Islet precursor cell (in vitro differentiated cells): ENCODE measurements around the gene AGAP3.

Experiments
- DNase-seq: peaks from one replicate; pipeline ENCODE4 v3.0.0-alpha.2; 2018

Gene AGAP3

DNA sequence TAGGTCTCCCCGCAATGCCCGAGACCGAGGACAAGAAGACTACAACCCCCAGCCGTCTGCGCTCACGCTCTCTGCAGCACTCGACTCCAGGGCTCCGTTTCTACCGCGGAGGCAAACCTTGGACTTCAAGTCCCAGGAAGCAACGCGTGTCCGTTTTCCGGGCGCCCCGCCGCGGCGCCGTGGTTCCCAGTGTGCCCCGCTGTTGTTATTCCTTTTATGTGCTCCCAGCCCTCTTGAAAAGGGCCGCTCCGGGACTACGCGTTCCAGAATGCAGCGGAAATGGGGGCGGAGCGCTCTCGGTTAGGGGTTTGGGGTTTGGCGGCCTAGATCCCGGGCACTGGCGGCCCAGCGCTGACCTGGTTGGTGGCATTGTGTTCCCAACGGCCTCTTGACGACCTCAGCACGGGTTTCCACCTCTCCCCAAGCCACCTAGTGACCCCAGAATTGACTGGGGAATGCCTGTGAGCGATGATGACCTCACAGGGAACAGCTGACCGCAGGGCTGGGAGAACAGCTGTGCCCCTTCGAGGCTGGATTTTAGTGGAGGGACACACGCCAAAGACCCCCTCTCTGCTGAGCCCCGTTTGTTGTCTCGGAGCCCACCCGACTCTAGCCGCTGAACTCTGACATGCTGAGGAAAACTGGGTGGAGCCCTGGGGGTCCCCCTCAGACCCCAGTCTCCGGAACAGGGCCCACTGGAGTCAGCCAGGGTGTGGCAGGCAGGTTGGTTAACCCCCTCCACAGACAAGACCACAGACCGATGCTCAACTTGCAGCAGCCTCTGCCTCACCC is 28.1 kb upstream of the AGAP3 start:
- DNase-seq: peak; percentile 100

- no peak for DNase-seq
Observed at GRCh38 chr7:151058781-151059366, 27.4 kb upstream of the AGAP3 start.

DNA sequence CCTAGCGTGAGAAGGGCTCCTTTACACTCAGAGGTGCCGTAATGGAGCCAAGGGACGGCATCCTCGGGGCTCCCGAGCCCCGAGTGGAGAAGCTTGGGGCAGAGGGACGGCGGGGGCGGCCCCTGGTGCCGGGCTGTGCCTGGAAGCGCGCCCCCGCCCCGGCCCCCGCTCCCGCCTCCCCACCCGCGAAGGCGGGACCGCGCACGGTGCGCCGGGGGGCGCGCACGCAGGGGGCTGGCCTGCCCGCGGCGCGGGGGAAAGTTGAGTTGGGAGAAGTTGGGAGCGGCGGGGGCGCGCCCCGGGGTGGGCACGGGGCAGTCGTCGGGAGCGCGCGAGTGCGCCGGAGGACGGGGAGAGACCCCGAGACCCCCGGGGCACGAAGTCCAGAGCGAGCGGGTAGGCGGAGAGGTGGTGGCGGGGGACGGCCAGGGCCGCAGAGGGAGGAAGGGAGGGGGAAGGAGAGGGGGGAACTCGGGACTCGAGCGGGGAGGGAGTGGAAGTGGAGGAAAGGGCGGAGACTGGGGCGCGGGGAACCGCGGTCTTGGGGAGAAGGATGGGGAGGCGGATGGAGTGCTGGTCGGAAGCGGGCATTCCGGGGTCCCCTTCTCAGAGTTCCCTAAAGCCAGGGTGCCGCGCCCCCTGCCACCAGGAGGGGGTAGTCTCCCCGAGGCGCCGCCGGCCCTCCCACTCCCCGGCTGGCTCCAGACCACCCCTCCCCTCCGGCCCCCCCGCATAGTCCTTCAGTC is 26.7 kb upstream of the AGAP3 start, which contains the start of gene SLC4A2:
Gene SLC4A2, plus strand, starts transcription at position 223 of the 746 bp plus-strand sequence. CDS start 2,399 bp downstream, outside the sequence.
- DNase-seq: peak; percentile 79

- DNase-seq: peak; percentile 72
Observed at GRCh38 chr7:151060113-151060415, 26.2 kb upstream of the AGAP3 start.

- DNase-seq: no peak
Observed at GRCh38 chr7:151060416-151061212, 25.7 kb upstream of the AGAP3 start.

GRCh38 chr7:151061213-151062110 is 24.8 kb upstream of the AGAP3 start:
- DNase-seq: no peak

- DNase-seq: no peak
Observed at GRCh38 chr7:151062111-151062398, 24.2 kb upstream of the AGAP3 start.

- DNase-seq: peak; percentile 94
Observed at GRCh38 chr7:151062399-151063211, 23.7 kb upstream of the AGAP3 start.

- DNase-seq: no peak
Observed at GRCh38 chr7:151063212-151063561, 23.1 kb upstream of the AGAP3 start.

- no peak for DNase-seq
Observed at GRCh38 chr7:151064454-151064853, 21.8 kb upstream of the AGAP3 start.

DNA sequence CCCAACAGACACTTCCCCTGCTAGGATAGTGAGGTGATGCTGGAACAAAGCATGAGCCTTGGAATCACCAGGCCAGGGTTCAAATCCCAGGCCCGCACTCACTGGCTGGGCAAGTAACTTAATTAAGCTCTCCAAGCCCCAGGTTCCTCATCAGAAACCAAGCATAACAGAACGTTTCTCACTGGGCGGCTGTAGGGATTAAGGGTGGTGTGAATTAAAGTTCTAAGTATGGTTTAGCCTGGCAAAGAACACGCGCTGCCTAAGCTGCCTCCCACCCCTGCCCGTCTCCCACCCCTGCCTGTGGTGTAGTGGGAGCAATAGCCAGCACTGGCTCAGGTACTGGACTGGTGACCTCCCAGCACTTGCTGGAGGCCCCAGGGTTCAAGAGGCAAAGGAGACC is 21.3 kb upstream of the AGAP3 start:
- DNase-seq: no peak

DNA sequence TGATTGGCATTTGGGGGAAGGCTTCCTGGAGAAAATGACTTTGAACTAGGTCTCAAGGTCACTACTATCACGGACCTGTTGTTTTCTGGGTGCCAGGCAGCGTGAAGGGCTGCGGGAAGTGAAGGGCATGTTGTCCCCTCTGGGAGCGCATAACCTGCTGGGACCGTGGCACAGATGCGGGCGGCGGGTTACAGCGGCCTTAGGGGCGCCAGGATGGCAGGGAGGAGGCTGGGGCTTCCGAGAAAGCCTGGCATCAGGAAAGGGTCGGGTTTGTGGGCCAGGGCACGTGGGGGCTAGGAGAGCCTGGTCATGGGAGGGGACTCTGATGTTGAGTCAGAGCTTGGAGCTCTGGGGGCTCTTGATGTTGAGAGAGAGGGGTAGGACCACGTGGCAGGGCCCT is 20.8 kb upstream of the AGAP3 start:
- DNase-seq: no peak

GRCh38 chr7:151066273-151066974 is 19.9 kb upstream of the AGAP3 start:
- DNase-seq: no peak

DNA sequence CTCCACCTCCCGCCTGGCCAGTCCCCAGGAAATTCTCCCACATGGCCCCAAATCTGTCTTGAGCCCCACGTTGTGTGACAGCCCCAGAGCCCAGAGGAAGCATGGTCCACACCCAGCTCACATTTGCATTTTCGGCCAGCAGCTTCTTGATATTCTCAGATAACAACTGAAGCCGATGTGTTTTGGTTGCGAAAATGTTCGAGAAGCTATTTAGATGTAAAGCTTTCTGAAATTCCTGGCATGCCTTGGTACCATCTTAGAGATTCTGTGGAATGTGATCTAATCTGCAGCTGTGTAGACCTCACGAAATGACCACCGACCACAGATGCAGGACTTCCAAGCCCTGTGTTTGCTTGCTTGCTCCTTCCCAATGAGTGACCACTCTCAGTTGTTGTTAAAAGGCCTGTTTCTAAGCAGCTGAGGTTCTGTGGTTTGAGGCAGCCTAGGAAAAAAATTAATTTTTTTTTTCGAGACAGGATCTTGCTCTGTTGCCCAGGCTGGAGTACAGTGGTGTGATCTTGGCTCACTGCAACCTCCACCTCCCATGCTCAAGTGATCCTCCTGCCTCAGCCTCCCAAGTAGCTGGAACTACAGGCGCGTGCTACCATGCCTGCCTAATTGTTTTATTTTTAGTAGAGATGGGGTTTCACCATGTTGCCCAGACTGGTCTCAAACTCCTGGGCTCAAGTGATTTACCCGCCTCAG is 18.1 kb upstream of the AGAP3 start:
- DNase-seq: peak; percentile 74

GRCh38 chr7:151069841-151070573 is 16.3 kb upstream of the AGAP3 start:
- no peak for DNase-seq

GRCh38 chr7:151070574-151070960 is 15.7 kb upstream of the AGAP3 start:
- DNase-seq: no peak

DNA sequence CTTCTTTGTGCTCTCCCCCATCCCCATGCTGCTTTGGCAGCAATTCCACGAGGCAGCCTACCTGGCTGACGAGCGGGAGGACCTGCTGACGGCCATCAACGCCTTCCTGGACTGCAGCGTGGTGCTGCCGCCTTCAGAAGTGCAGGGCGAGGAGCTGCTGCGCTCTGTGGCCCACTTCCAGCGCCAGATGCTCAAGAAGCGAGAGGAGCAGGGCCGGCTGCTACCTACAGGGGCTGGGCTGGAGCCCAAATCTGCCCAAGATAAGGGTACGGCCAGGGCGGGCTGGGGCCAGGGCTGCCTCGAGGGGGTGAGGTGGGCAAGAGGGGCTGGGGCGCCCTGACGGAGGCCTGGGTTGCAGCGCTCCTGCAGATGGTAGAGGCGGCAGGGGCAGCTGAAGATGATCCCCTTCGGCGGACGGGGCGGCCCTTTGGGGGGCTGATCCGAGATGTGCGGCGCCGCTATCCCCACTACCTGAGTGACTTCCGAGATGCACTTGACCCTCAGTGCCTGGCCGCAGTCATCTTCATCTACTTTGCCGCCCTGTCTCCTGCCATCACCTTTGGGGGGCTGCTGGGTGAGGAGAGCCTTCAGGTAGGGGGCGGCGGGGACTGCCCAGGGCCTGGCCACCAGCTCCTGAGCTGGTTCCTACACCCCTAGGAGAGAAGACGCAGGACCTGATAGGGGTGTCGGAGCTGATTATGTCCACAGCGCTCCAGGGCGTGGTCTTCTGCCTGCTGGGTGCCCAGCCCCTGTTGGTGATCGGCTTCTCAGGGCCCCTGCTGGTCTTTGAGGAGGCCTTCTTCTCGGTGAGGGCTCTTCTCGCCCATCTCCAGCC is 15.0 kb upstream of the AGAP3 start:
- no peak for DNase-seq

GRCh38 chr7:151073990-151074389 is 12.3 kb upstream of the AGAP3 start:
- DNase-seq: no peak
